K562 (cell line): ENCODE results near the gene NUDT22. TPM values are rescaled to one million over a fixed set of nuclear protein-coding genes. Genes with fewer than 3 reads are reported as not detected.
A peak's percentile ranks its signal among the peaks of the same experiment; 100 is the strongest.

Experiments used
- CC2D1A ChIP-seq: fragments of 450-650 bp; IDR thresholded peaks from 2 replicates; pipeline ENCODE4 v1.6.1; 2017; ENCODE audit warnings: mild to moderate bottlenecking
- E2F6 ChIP-seq, 2 experiments: IDR thresholded peaks; 2 replicates each; pipeline ENCODE4 v1.6.1; 2011; ENCODE audit warnings: borderline replicate concordance in 1 of 2, control low read depth in 1 of 2, low read depth in 1 of 2, low read length in 1 of 2, mild to moderate bottlenecking in 1 of 2, mixed read lengths in 1 of 2, moderate library complexity in 1 of 2; ENCODE audit not compliant: insufficient read depth in 1 of 2, insufficient read length in 1 of 2, poor library complexity in 1 of 2, severe bottlenecking in 1 of 2; ENCODE audit errors: extremely low read depth in 1 of 2
- HDAC2 ChIP-seq: fragments of 450-650 bp; IDR thresholded peaks from 2 replicates; pipeline ENCODE4 v1.6.1; 2016; ENCODE audit warnings: mild to moderate bottlenecking
- HLTF ChIP-seq: fragments of 450-650 bp; IDR thresholded peaks from 2 replicates; pipeline ENCODE4 v1.6.1; 2016
- HOXB6 ChIP-seq: fragments of 250-450 bp; sonication (Bioruptor Pico); IDR thresholded peaks from 2 replicates; pipeline ENCODE4 v1.5.1; 2022; ENCODE audit warnings: mild to moderate bottlenecking, borderline replicate concordance
- ID3 ChIP-seq, 2 experiments: fragments of 250-450 bp in 1 of 2; fragments of 450-650 bp in 1 of 2; sonication (Bioruptor Pico) in 1 of 2; IDR thresholded peaks; 2 replicates each; pipeline versions ENCODE4 v1.6.1 to v1.8.0; 2016 to 2021; ENCODE audit warnings: mild to moderate bottlenecking in 2 of 2, moderate library complexity in 2 of 2, missing compliant biosample characterization in 1 of 2, missing genetic modification characterization in 1 of 2
- KLF16 ChIP-seq: IDR thresholded peaks from 2 replicates; pipeline ENCODE4 v1.6.1; 2016; ENCODE audit warnings: antibody characterized with exemption
- MTA3 ChIP-seq: fragments of 450-650 bp; formaldehyde crosslinking; IDR thresholded peaks from 2 replicates; pipeline ENCODE4 v1.6.1; 2017; ENCODE audit warnings: mild to moderate bottlenecking, borderline replicate concordance
- POLR2G ChIP-seq: fragments of 200-400 bp; formaldehyde crosslinking; IDR thresholded peaks from 2 replicates; pipeline ENCODE4 v1.6.1; 2017; ENCODE audit warnings: low read depth, mild to moderate bottlenecking, antibody characterized with exemption, low read length, moderate library complexity
- SIN3B ChIP-seq: fragments of 450-650 bp; IDR thresholded peaks from 2 replicates; pipeline ENCODE4 v1.6.1; 2017; ENCODE audit warnings: low read depth, mild to moderate bottlenecking, moderate library complexity
- ZKSCAN8 ChIP-seq: fragments of 200-800 bp; sonication (Bioruptor generic); IDR thresholded peaks from 2 replicates; pipeline ENCODE4 v1.6.1; 2016; ENCODE audit warnings: missing genetic modification characterization, missing compliant biosample characterization
- ZNF407 ChIP-seq: fragments of 450-650 bp; IDR thresholded peaks from 2 replicates; pipeline ENCODE4 v1.6.1; 2016; ENCODE audit warnings: low read depth
- ZNF41 ChIP-seq: fragments of 250-450 bp; sonication (Bioruptor Pico); conservative IDR thresholded peaks from 2 replicates; pipeline ENCODE4 v1.4.0; 2020; ENCODE audit warnings: mild to moderate bottlenecking
- ZNF740 ChIP-seq, 3 experiments: fragments of 200-800 bp in 1 of 3; sonication (Bioruptor generic) in 1 of 3; sonication (generic) in 1 of 3; formaldehyde crosslinking in 1 of 3; IDR thresholded peaks; 2 replicates each; pipeline versions ENCODE4 v1.6.1 to v1.8.0; 2016 to 2022; ENCODE audit warnings: mild to moderate bottlenecking in 2 of 3, missing compliant biosample characterization in 2 of 3, missing genetic modification characterization in 2 of 3, missing genetic modification reagents in 1 of 3
- ZNF764 ChIP-seq: fragments of 250-450 bp; sonication (Bioruptor Pico); IDR thresholded peaks from 2 replicates; pipeline ENCODE4 v1.4.0; 2020; ENCODE audit warnings: low read depth, mild to moderate bottlenecking, moderate library complexity
- ZSCAN29 ChIP-seq: fragments of 450-650 bp; IDR thresholded peaks from 2 replicates; pipeline ENCODE4 v1.6.1; 2017
- polyA plus RNA-seq, 8 experiments: library from polyadenylated mRNA; depleted of rRNA in 4 of 8; stranded (reverse) in 5 of 8; unstranded in 3 of 8; fragments of >200 nt; fragmentation: Nextera tagmentation in 2 of 8; fragmentation: Illumina TruSeq in 1 of 8; extraction: Ambion mirVana in 2 of 8; extraction: Trizol in 1 of 8; gene quantifications; 2 replicates each; pipeline versions ENCODE4 v1.2.1 to v1.2.3, GENCODE V29; 2011 to 2014; ENCODE audit warnings: inconsistent platforms in 1 of 8, missing spikeins in 1 of 8
- total RNA-seq, 7 experiments: library from RNA; depleted of rRNA in 6 of 7; stranded (reverse); fragments of >200 nt in 6 of 7; fragmentation: Illumina TruSeq in 2 of 7; extraction: Trizol in 2 of 7; gene quantifications; 2 replicates each; pipeline versions ENCODE4 v1.2.1 to v1.2.3, GENCODE V29; 2011 to 2021; ENCODE audit warnings: low replicate concordance in 1 of 7

The NUDT22 gene
- total and polyA plus RNA-seq, 9 of the 15 experiments (the other 6 are each of a cell fraction or from before 2014, with no cell fraction given) = 6.3 to 92.6 (median 37.4) TPM

- TF ChIP-seq ZNF764 (CRISPR knock-in tag) (no peak), HDAC2 (no peak), CC2D1A (no peak), ZNF407 (no peak), ID3 (CRISPR knock-in tag; IDR thresholded peaks at IDR 0.05) (no peak), ID3 (tag; IDR thresholded peaks at IDR 0.05) (no peak), KLF16 (no peak), ZNF41 (CRISPR knock-in tag) (no peak), POLR2G (peak; percentile 67), ZSCAN29 (no peak), E2F6 (IDR thresholded peaks at IDR 0.05; ENCODE audit: borderline replicate concordance in 1 of 2, extremely low read depth in 1 of 2, insufficient read depth in 1 of 2, insufficient read length in 1 of 2, low read depth in 1 of 2, low read length in 1 of 2, poor library complexity in 1 of 2, severe bottlenecking in 1 of 2) (no peak), MTA3 (0 out of 2 replicates have a peak, but pooled peaks have one; percentile 20), HOXB6 (no peak), ZKSCAN8 (CRISPR knock-in tag) (no peak), SIN3B (no peak), HLTF (no peak), ZNF740 (CRISPR knock-in tag; IDR thresholded peaks at IDR 0.05) (no peak), ZNF740 (tag; IDR thresholded peaks at IDR 0.05) (0 out of 4 replicates have a peak, but pooled peaks of 1 of the 2 experiments have one; percentile 57)
Observed at GRCh38 chr11:64234647-64235379, 8.7 kb downstream of the NUDT22 start (continued).
